T1000 (cell line): Measurements from ENCODE around the gene POLR3F.
"Not testable (repeated sequence)": the region's sequence is repeated elsewhere in the genome, so short reads cannot be mapped to it uniquely, and the experiment has no call there.

Experiments used
- DNase-seq: peaks from one replicate; lab custom pipeline; 2025; ENCODE audit warnings: mixed read lengths; lab: John Stamatoyannopoulos, UW

Gene POLR3F, protein sequence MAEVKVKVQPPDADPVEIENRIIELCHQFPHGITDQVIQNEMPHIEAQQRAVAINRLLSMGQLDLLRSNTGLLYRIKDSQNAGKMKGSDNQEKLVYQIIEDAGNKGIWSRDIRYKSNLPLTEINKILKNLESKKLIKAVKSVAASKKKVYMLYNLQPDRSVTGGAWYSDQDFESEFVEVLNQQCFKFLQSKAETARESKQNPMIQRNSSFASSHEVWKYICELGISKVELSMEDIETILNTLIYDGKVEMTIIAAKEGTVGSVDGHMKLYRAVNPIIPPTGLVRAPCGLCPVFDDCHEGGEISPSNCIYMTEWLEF

DNA sequence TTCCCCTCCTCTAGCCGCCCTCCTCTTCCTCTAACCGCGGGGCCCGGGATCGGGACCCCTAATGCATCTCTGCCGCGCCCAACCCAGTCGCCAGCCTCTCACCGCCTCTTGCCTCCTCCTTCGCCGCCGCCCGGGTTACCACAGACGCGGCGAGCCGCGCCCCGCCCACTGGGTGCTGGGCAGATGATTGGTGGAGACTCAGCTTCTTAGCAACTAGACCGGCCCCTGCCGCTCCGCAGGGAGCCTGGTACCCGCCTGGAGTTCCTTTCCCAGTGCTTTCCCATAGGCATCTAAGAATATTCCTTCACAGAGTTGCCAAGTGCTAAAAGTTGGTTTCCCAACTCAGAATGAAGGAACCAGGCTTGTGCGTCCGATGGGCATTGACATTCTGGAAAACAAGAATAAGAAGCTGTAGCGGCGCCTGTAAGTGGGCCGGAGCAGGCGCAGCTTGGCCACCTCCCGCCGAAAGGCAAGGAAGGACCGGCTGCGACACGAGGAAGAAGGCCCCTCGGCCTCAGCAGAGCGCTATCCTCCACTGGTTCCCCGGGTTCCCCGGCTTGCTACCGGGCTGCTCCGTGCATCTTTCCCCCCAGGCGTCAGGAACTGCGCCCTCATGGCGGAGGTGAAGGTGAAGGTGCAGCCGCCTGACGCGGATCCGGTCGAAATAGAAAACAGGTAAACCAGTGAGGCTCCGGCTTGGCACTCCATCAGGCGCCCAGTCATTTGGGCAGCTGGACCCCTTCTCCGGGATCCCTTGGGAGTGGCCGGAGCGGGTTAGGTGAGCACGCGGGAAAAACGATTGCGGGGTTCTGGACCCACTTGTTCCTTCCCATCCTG is at the start of gene POLR3F, which contains the start of gene DZANK1:
POLR3F (plus strand) TSS at position 497 of the 837 bp plus-strand sequence; CDS start at position 614, 117 bp downstream.
DZANK1 (minus strand) TSS at position 137 of the 837 bp plus-strand sequence. CDS start 1,672 bp downstream, outside the sequence.
- peak; percentile 94 for DNase-seq

DNA sequence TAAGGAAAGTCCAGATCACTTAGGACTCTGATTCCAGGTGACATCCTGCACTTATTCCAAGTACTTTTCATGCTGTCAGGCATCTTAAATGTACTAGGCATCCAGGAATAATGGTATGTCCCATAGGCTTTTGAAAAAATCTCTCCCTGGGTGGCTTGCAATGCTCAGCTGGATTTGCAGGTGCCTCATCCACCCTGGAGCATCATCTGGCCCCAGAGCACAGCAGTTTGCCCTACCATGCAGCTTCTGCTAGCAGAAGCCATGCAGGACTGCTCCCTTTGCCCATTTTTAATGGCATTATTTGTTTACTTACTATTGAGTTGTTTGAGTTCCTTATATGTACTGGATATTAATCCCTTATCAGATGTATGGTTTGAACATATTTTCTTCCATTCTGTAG is 45.6 kb upstream of the POLR3F start:
- no peak for DNase-seq

DNA sequence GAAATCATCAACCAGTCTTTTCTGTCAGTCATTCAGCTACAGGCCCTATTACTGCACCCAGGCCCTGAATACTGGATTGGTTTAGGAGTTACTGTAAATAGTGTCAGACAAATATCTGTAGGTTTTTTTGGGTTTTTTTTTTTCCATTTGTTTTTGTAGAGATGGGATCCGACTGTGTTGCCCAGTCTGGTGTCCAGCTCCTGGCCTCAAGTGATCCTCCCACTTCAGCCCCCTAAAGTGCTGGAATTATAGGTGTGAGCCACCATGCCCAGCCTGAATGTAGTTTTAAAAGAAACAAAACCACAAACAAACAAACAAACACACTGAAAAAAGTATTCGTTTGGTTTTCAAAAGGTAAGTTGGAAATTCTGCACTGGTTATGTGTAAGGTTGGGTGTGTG is 40.0 kb upstream of the POLR3F start:
- DNase-seq, result no peak

DNA sequence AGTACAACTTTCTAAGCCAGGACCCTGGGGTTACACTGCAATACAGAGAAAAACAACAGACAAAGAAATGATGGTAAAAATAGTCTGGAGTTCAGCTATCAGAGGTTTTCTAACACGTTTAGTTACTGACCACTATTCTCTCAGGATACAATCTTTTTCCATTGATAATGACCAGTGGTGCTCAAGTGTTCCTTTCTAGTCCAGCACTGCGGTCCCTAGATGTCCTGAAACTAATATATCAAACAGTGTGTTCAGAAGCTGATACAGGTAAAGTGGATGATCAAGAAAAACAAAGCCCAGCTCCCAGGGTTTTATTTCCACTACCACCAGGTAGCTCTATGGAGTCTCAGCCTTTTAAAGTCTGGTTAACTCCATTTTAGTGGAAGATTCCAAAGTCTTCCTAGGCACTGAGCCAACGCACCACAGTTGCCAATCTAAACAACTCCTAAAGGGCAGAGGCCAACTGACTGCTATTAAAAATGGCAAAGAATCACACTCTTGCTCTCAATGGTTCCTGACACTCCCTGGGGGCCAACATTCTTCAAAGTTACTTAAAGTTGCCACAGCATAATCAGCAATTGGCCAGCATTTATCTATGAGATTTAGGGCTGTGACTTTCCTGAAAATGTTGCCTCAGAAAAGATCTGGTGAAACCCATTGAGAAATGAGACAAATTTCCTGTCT is 38.6 kb upstream of the POLR3F start:
- DNase-seq, result no peak

DNA sequence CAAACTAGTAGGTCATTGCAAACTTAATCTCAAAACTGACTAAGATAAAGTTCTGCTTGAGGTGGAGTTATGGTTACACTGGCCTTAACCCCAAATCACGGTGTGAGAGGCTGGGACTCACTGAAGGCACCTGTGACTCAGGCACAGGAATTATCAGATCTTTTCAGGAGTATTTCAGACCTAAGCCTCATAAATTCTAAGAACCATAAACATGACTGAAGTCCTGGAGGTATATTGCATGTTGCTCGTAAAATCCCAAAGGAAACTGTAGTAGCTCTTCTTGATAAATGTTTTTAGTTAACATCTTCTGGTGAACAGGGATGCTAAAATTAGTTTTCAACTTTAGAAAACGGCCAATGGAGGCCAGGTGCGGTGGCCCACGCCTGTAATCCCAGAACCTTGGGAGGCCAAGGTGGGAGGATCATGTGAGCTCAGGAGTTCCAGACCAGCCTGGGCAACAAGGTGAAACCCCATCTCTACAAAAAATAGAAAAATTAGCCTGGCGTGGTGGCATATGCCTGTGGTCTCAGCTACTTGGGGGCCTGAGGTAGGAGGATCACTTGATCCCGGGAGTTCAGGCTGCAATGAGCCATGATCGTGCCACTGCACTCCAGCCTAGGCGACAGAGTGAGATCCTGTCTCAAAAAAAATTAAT is 36.9 kb upstream of the POLR3F start:
- no peak for DNase-seq

DNA sequence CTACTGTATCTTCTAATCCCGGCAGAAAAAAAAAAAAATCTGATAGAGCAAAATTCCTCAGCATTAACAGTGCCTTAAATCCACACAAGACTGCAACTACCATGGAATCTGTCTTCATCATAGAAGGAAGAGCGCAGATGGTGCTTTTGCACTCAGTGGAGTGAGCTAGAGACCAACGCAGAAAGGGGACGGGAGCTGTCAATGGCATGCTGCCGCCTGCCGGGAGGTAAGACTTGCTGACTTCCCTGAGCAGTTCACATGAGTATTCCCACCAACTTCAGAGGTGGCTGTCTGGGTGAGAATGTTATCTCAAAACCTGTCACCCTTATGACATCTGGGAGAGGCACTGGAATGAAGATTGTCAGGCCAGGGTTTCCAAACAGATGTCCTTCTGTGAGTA is 36.0 kb upstream of the POLR3F start:
- DNase-seq, result no peak

DNA sequence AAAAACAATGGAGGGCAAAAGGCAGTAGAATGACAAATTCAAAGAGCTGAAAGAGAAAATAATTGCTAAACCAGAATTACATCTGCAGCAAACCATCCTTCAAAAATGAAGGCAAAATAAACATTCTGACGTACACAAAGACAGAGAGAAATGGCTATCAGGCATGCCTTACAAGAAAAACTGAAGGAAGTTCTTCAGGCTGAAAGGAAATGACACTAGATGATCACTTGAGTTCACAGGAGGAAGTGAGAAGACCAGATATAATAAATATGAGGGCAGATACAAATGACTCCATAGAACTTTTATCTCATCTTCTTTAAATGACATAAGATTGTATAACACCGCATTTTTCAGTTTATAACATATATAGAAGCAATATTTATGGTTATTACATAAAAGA is 30.3 kb upstream of the POLR3F start:
- no peak for DNase-seq

DNA sequence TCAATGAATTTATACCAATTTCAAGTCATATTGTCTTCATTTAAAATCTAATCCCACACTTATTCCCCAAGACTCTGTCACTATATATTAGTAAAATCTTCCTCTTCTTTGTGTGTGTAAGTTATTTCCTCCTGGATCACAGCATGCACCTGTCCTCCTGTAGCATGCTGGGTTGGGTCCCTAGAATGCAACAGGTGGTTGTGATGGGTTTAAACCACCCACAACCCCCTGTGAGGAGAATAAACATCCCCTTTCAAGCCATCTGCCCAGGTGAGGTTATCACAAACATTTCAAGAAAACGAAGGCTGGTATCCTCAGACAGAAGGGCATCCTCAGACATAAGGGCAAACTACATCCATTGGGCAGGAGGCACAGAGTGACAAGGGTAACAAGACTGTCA is 26.8 kb upstream of the POLR3F start:
- DNase-seq, result no peak

DNA sequence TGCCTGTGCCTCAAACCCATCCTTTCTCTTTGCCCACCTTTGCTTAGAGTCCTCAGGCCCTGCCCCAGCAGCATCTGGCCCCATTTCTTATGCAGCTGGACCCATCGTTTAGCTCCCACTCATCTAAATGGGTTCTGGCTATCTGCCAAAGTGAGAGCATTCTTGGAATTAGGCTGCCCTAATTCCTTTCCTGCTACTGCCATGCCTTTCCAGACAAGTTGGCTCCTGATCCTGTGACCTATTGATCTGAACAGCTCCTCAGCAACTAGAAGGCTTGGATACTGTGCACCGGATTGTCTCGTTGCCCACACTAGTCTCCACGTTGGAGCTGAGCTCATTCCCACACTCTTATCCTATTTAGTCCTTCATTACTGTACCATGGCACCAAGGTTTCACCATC is 23.3 kb upstream of the POLR3F start:
- DNase-seq, result no peak

DNA sequence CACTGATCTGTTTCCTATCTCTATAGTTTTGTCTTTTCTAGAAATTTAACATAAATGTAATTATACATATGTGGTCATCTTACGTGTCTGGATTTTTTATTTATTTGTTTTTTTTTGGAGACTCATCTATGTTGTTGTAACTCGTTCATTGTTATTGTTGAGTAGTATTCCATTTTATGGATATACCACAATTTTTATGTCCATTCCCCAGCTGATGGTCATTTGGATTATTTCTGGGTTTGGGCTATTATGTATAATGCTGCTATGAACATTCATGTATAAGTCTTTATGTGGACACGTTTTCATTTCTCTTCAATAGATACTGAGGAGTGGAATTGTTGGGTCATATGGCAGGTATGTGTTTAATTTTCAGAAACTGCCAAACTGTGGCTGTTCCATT is 10.6 kb upstream of the POLR3F start:
- DNase-seq, result no peak

DNA sequence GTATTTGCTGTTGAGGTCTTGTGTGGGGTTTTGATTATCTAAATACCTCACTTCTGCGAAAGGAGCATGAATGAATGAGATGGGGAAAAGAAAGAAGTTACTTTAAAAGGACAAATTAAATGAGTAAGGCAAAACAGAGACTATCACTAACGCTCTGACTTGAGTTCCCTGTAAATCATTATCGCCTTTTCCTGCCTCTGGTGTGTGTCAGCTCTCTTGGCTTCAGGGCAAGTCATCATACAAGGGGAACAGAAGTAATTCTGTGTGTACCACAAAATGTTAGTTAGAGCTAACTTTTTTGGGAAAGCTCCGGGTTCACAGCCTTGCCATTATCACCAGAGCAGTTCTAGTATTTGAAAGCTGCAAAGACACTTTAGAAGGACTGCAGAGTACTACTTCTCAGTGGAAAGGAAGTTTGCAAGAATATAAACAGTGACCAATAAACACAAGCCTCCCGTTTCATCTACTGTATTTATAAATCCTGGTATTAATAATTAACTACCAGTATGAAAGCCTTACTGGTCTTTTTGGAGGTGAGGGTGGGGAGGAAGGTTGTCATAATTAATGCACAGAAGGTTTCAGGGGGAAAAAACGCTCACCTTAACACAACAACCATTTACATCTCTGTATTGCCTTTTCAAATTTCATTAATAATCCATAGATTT is 1.5 kb upstream of the POLR3F start:
- no peak for DNase-seq

DNA sequence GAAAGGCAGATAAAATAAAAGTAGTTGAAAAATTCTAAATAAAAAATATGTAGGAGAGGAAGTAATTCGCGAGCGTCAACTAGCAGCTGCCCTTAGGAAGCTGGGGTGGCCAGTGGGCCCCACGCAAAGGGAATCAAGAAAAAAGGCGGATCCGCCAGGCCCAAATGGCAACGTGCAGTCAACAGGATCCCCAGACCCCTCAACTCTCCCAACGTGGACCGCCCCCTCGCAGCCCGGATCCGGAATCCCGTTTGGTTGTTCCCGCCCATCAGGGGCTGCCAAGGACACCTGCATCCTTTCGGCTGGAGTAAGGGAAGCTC is 656 bp upstream of the POLR3F start:
- DNase-seq, result no peak

DNA sequence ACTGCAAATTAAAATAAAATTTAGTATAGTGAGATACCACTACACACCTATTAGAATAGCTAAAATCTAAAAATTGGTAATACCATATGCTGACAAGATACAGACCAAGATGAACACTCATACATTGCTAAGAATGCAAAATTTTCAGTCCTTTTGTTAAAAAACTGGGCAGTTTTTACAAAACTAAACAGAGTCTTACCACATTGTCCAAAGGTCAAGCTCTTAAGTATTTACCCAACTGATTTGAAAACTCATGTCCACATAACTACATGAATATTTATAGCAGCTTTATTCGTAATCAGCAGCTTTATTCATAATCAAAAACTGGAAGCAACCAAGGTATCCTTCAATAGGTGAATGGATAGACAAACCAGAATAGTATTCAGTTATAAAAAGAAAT is 10.0 kb downstream of the POLR3F start:
- DNase-seq, result no peak

DNA sequence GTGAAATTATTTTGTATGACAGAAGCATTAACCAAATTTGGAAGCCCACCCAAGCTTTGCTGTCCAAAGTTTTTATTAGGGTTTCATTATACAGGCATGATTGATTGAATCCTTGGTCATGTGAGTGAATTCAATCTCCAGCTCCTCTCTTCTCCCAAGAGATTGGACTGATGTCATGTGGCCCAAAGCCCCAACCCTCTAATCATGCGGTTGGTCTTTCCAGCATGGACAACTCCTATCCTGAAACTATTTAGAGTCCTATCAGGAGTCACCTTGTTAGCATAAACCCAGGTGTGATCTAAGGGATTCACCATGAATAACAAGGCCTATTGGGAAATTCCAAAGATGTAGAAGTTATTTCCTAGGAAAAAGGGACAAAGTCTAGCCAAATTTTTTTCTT is 10.6 kb downstream of the POLR3F start:
- DNase-seq, result no peak

DNA sequence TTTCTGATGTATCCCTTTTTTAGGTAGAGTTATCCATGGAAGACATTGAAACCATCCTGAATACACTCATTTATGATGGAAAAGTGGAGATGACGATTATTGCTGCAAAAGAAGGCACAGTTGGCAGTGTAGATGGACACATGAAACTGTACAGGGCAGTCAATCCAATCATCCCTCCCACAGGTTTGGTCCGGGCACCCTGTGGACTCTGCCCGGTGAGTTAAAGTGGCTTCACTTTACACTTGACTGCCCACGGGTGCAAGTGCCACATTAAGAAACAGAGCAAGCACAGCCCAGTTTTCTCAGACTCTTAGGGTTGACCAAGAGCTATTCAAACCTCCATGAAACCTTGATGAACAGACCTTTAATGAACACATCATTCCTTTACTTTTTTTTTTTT is 14.4 kb downstream of the POLR3F start:
- no peak for DNase-seq

DNA sequence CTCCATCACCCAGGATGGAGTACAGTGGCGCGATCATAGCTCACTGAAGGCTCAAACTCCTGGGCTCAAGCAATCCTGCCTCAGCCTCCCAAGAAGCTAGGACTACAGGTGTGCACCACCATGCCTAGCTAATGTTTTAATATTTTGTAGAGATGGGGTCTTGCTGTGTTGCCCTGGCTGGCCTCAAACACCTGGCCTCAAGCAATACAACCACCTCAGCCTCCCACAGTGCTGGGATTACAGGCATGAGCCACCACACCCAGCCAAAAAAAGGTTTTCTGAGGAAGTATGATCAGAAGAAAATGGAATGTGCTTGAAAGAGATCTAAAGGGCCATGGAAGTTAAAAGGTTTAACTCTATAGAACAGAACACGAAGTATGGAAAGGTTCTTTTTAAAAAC is 21.1 kb downstream of the POLR3F start:
- DNase-seq, result no peak

DNA sequence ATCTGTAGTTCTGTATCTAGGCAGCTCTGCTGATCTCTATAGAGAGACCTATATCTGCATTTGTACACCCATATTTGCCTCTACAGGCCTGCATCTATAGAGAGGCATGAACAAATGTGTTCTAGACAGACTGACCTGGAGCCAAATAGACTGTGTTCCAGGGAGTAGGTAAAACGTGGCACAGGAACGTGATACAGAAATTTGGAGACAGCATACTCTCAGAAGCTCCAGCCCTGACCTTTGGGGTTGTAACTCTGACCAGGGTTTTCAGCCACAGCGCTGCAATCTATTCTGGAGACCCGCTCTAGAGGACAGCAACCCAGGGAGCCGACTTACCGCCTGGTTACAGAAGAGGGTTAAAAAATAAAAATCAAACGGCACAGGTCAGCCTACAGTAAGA is 28.9 kb downstream of the POLR3F start:
- no peak for DNase-seq

DNA sequence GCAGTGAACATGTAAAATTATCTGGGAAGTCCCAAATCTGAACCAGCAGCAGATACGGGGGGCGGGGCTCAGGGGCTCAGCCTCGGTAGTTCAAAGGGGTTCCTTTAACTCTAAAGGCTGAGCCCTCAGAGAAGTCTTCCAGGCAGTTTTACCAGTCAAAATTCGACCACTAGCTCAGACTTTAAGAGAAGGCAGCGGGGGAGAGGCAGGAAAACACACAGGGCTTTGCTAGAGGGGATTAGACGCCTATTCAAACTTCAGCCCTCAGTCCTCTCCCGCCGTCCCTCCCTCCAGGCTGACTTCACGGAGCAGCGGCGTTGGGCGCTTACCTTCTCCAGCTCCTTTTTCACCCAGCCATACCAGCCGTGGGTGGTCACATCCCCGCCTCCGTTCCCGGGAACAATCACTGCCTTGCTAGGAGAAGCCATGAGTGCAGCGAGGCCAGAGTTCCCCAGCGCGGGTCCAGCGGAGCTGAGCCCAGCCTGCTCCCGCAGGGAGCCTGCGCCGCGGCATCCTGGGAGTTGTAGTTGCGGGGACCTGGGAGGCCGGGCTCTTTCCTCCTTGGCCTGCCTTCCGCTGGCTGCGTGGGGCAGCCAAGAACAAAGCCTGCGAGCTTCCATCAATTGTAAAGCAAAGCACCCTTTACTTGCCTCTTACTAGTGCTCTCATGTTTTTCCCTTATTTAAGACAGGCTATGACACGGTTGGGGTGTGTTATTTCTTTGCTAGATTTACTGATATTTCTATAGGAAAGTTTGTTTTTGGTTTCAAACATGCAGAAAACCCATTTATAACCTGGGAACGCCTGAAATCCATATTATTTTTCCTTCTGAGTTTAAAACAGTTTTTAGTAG is 29.8 kb downstream of the POLR3F start, which contains the start of gene RBBP9:
RBBP9 (minus strand) TSS at position 486 of the 853 bp plus-strand sequence; CDS start at position 428, 58 bp downstream.
- peak; percentile 66 for DNase-seq

DNA sequence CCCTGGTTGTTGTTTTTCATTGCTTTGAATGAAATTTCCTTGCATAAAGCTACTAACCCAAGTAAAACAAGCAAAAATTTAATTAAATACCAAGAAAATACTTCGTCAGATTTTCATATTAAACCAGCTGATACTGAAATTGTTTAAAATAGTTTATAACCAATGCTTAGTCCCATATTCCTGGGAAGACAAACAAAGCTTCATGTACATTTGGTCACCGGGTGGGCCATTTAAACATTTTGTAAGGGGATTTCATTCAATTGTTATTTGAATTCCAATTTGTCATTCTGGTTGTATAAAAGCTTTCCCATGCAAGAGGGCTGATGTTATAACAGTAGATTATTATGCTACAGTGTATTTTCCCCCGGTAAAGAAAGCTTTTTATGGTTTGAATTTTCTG is 30.4 kb downstream of the POLR3F start:
- no peak for DNase-seq

DNA sequence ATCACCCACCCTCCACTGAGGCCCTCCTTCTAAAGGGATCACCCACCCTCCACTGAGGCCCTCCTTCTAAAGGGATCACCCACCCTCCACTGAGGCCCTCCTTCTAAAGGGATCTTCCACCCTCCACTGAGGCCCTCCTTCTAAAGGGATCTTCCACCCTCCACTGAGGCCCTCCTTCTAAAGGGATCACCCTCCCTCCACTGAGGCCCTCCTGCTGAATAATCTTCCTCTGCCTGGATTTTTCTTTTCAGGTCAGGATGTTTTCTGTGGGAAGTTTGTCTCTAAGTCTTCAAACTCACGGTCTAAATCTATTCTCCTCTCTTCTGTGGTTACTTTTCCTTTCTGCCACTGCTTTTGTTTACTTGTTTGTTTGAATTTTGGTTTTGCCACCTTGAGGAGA is 34.5 kb downstream of the POLR3F start:
- DNase-seq, result not testable (repeated sequence)
